Prostate gland (tissue), 2 donors: Measurements from ENCODE around the gene PPFIBP2. TPM values are rescaled to one million over a fixed set of nuclear protein-coding genes. Genes with fewer than 3 reads are reported as not detected.
A peak's percentile ranks its signal among the peaks of the same experiment; 100 is the strongest.

Experiments
- DNase-seq: peaks from one replicate; pipeline ENCODE4 v3.0.0-alpha.2; 2019; ENCODE audit warnings: low spot score
- H3K27ac ChIP-seq, 2 donors: fragments of 200-600 bp; sonication (generic); 2 replicates each; pipeline ENCODE4 v1.5.1; 2017 to 2019
- H3K27me3 ChIP-seq: fragments of 200-600 bp; sonication (generic); replicated peaks from 2 replicates; pipeline ENCODE4 v1.5.1; 2019; ENCODE audit not compliant: insufficient read depth
- H3K36me3 ChIP-seq, 2 donors: fragments of 200-600 bp; sonication (generic); 1 replicate in 1 of 2; 2 replicates in 1 of 2; pipeline versions ENCODE4 v1.5.1 to v1.8.1; 2017 to 2019
- H3K4me1 ChIP-seq: fragments of 200-600 bp; sonication (generic); replicated peaks from 2 replicates; pipeline ENCODE4 v1.5.1; 2019
- H3K4me3 ChIP-seq, 2 donors: fragments of 200-600 bp; sonication (generic); 2 replicates each; pipeline ENCODE4 v1.5.1; 2017 to 2019
- H3K9me3 ChIP-seq: fragments of 200-600 bp; sonication (generic); 2 replicates; pipeline ENCODE4 v1.5.1; 2017
- POLR2A ChIP-seq: fragments of 450-650 bp; IDR thresholded peaks from one replicate; pipeline ENCODE4 v1.6.1; 2016; ENCODE audit warnings: antibody characterized with exemption, mild to moderate bottlenecking
- POLR2AphosphoS5 ChIP-seq: sonication (generic); formaldehyde crosslinking; IDR thresholded peaks from one replicate; pipeline ENCODE4 v1.6.1; 2017; ENCODE audit warnings: antibody characterized with exemption
- WGBS: methylation state at CpG from one replicate; pipeline ENCODE4 v1.1.5; 2018; 5-methylcytosine and 5-hydroxymethylcytosine counted together
- intact Hi-C: fragments of 100-400 bp; cut with DNase I; formaldehyde crosslinking; loops from one replicate; pipeline ENCODE4 v1.14.2; 2022
- total RNA-seq, 2 donors: library from RNA; depleted of rRNA; stranded (reverse); fragments of >200 nt; gene quantifications; one replicate each; pipeline ENCODE4 v1.1.0, GENCODE V29; 2016
- TF ChIP-seq, protein P1 (sequence below), 4 experiments: fragments of 200-600 bp in 2 of 4; fragments of 450-650 bp in 2 of 4; sonication (generic) in 2 of 4; IDR thresholded peaks; 1 replicate in 3 of 4; 2 replicates in 1 of 4; pipeline ENCODE4 v1.5.1; 2016 to 2019; ENCODE audit warnings: antibody characterized with exemption in 4 of 4, mild to moderate bottlenecking in 2 of 4, moderate library complexity in 2 of 4

The PPFIBP2 gene
- total RNA-seq, 2 donors from 2014 or later: 76.3 to 88.3 TPM

DNA sequence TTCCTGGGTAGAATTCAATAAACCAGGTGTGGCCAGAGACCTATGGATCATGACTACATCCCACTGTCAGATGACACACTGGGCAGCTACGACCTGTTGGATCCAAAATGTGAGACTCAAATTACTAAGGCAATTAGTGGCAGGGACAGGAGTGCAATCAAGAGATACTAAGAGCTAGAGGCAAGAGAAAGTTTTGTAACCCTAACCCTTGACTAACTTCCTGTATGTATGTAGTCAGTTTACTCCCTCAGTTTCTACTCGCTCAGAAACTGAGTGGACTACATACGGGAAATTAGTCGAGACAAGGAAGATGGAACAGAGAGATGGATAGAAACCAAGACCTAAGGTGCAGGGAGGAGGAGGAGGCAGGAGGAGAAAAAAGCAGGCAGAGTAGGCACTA lies 156.8 kb downstream of the PPFIBP2 start:
- intact Hi-C loops: no loop called here
- Histone ChIP-seq H3K36me3 (no peaks in the 10 kb centered on the region), H3K9me3 (no peaks in the 10 kb centered on the region), H3K4me1 (peaks cover 3% of the 10 kb centered on the region), H3K4me3 (no peak overlapping the region), H3K27ac (no peak overlapping the region), H3K27me3 (no peaks in the 10 kb centered on the region)
- TF ChIP-seq POLR2AphosphoS5: no peak
- TF ChIP-seq, protein P1, sequence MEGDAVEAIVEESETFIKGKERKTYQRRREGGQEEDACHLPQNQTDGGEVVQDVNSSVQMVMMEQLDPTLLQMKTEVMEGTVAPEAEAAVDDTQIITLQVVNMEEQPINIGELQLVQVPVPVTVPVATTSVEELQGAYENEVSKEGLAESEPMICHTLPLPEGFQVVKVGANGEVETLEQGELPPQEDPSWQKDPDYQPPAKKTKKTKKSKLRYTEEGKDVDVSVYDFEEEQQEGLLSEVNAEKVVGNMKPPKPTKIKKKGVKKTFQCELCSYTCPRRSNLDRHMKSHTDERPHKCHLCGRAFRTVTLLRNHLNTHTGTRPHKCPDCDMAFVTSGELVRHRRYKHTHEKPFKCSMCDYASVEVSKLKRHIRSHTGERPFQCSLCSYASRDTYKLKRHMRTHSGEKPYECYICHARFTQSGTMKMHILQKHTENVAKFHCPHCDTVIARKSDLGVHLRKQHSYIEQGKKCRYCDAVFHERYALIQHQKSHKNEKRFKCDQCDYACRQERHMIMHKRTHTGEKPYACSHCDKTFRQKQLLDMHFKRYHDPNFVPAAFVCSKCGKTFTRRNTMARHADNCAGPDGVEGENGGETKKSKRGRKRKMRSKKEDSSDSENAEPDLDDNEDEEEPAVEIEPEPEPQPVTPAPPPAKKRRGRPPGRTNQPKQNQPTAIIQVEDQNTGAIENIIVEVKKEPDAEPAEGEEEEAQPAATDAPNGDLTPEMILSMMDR (IDR thresholded peaks at IDR 0.05): no peak
- no peak for TF ChIP-seq POLR2A
- 67% methylated on average over 4 of the region's 4 CpGs for WGBS
- no peak for DNase-seq

DNA sequence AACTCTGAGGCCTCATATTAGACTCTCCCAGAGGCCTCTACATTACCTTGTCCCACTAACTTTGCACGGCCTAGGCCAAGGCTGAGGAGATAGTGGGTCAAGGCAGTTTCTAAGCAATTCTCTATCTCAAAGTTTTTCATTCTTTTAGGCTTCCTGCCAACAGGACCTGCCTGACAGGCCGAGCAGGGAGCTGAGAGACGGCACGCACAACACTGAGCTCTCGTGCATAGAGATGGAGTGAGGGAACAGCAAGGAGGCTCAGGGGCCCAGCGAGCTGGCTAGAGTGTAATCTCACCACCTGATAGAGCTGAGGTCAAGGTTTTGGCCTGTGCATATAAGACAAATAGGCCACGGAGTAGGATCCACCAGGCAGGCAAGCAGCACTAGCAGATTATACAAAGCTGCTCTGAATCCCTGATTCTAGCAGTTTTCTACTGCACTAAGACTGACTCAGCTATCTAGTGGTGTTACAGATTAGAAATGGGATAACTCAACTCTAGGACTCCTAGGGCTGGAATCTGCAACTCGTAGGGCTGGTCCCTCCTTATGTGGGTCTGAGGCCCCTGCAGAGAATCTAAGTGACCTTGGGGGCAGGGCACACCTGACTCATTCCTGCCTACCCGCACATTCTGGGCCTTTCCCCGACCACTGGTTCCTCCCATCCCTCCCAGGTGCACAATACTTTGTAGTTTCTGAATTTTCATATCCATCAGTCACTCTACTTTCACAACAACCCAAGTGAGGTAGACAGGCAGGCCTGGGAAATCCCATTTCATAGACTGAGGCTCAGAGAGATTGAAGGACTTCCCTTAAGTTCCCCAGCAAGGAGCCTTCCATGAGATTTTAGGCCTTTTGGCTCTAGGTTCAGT lies 157.8 kb downstream of the PPFIBP2 start:
- whole genome bisulfite sequencing: 53% methylated on average over 10 of the region's 10 CpGs
- no peak overlapping the region for H3K27ac ChIP-seq
- no peaks in the 10 kb centered on the region for H3K36me3 ChIP-seq
- H3K9me3 ChIP-seq: no peaks in the 10 kb centered on the region
- no peak overlapping the region for H3K4me3 ChIP-seq
- peak; percentile 65 for DNase-seq
- H3K27me3 ChIP-seq: no peaks in the 10 kb centered on the region
- H3K4me1 ChIP-seq: peaks cover 3% of the 10 kb centered on the region
- TF ChIP-seq, protein P1 (IDR thresholded peaks at IDR 0.05): no peak
- TF ChIP-seq POLR2AphosphoS5: peak; percentile 65
- intact Hi-C loops: no loop called here

DNA sequence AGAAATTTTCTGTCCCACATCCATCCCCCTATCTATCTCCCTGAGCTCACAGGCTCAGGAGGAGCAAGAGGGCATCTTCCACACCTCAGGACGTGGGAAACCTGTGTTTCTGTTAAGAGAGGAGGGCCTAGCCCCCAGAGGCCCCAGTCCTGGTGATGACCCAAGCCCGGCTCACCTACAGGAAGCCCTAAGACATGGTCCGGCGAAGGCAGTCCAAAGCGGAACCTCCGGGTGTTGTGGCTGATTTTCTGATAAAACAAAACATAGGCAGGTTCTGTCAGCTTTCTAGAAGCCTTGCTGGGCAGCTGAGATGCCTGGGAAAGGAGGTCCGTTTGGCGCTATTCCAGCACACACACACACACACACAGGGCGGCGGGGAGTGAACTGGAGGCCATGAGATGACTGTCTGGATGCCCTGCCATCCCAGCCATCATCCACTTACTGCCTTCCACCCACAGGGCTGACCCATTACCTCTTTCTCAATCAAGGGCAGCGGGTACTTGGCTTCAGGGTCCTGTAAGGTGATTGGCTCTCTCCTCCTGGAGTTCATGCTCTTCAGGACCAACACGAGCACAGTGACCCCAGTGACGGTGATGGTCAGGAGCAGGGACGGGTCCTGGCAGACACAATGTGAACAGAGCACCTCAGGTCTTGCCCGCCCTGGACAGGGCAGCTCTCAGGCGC lies 158.6 kb downstream of the PPFIBP2 start:
- no peak for DNase-seq
- H3K27me3 ChIP-seq: no peaks in the 10 kb centered on the region
- no peaks in the 10 kb centered on the region for H3K36me3 ChIP-seq
- peaks cover 3% of the 10 kb centered on the region for H3K4me1 ChIP-seq
- H3K4me3 ChIP-seq: no peak overlapping the region
- H3K27ac ChIP-seq: no peak overlapping the region
- intact Hi-C loops: no loop called here
- H3K9me3 ChIP-seq: no peaks in the 10 kb centered on the region
- WGBS: 89% methylated on average over 16 of the region's 16 CpGs
- TF ChIP-seq, protein P1 (IDR thresholded peaks at IDR 0.05): no peak
- TF ChIP-seq POLR2A: no peak
- TF ChIP-seq POLR2AphosphoS5: no peak

DNA sequence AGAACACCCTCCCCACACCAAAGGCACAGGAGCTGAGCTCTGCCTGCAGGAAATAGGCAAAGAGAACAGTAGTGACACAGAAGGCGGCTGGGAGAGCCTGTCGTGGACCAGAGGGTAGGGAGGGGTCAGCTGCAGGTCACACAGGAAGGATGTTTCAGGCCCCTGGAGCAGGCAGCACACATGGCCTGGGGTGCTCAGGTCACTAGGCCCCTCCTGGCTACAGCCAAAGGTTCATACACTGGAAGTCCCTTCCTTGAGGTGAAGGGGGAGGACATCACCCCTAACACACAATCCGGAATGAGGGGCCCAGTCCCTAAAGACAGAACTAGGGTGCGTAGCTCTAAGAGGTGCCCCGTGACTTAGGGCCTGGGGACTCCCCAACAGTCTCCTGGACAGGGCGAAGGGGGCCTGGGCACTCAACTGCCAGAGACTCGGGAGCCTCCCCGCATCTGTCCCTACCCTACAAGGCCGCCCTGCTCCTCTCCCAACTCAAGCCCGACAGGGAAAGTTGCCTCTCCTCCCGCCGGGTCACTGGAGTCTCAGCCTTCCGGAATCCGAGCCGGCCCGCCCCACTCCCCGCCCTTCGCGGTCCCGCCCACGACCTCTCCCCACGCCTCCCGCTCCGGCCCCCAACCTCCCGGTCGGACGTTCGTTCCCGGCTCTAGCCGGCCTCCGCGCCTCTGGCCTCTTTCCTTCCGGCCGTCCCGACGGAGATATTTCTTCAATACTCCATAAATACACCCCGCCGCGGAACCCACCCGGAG lies 159.3 kb downstream of the PPFIBP2 start, which contains the start of gene CYB5R2:
Gene CYB5R2, minus strand, starts transcription at position 541 of the 764 bp plus-strand sequence. CDS start 675 bp downstream, outside the sequence.
- intact Hi-C loops: no loop called here
- Histone ChIP-seq H3K4me3 (peak within 1 kb of the TSS; percentile 46 to 58), H3K27ac (peak within 1 kb of the TSS; percentile 52 to 73), H3K27me3 (no peaks in the 10 kb centered on the region), H3K9me3 (no peaks in the 10 kb centered on the region), H3K4me1 (peaks cover 3% of the 10 kb centered on the region), H3K36me3 (no peaks in the 10 kb centered on the region)
- WGBS: 9% methylated on average over 38 of the region's 40 CpGs
- TF ChIP-seq, protein P1 (IDR thresholded peaks at IDR 0.05): no peak
- peak; percentile 51 for TF ChIP-seq POLR2A
- peak; percentile 9 for TF ChIP-seq POLR2AphosphoS5
- DNase-seq: peak; percentile 69
